Measurements from ENCODE around the gene NPC1. TPM values are rescaled to one million over a fixed set of nuclear protein-coding genes. Genes with fewer than 3 reads are reported as not detected.
A peak's percentile ranks its signal among the peaks of the same experiment; 100 is the strongest.

The NPC1 gene
- total and polyA plus RNA-seq, 8 donors: 7.6 to 219 (median 59.3) TPM

DNA sequence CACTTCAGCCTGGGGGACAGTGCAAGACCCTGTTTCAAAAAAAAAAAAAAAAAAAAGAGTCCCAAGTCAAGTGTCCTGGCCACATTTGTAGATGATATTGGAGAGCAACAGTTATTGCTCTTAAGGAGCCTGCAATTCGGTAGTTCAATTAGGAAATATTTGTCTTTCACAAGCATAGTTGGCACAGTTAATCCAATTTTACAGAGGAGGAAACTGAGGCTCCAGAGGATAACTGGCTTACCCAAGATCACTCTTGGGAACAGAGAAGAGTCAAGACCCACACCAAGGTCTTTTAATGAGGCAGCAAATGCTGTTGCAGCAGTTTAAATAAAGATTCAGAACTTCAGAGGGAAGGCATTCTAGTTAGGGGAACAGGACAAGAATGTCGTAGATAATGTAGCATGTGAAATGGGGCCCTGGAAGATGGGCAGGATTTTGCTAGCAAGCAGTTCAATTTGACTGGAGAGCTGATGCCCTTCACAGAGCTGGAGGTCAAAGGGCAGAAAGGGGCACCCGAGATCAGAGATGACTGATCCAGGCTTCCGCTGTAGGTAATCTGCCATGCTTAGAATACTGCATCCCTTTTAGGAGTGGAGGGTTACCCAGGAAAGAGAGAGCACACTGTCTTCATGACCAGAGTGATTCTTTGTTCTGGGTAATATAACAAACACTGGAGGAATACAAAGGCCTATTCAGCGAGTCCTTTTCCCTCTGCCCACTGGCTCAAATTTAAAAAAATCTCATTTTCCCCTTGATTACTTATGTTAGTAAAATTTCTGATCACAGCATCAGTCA lies 3.0 kb downstream of the NPC1 start:
- no peak for DNase-seq
- Histone ChIP-seq H3K36me3 (no peaks in the 10 kb centered on the region), H3K27me3 (no peaks in the 10 kb centered on the region), H3K27ac (peak overlapping the region in 1 of 5 donors; percentile 47), H3K4me1 (peaks cover 50 to 83% (median 69%) of the 10 kb centered on the region in 4 donors), H3K9me3 (no peaks in the 10 kb centered on the region), H3K4me3 (peak overlapping the region in 2 of 4 donors; percentile 74 to 80)
- 60 to 72% (median 62%) methylated on average over 5 of the region's 5 CpGs for WGBS, 5 donors
- TF ChIP-seq POLR2A (IDR thresholded peaks at IDR 0.05) (no peak), EP300 (IDR thresholded peaks at IDR 0.05) (no peak), POLR2AphosphoS5 (IDR thresholded peaks at IDR 0.05) (no peak)
- TF ChIP-seq, protein P1, sequence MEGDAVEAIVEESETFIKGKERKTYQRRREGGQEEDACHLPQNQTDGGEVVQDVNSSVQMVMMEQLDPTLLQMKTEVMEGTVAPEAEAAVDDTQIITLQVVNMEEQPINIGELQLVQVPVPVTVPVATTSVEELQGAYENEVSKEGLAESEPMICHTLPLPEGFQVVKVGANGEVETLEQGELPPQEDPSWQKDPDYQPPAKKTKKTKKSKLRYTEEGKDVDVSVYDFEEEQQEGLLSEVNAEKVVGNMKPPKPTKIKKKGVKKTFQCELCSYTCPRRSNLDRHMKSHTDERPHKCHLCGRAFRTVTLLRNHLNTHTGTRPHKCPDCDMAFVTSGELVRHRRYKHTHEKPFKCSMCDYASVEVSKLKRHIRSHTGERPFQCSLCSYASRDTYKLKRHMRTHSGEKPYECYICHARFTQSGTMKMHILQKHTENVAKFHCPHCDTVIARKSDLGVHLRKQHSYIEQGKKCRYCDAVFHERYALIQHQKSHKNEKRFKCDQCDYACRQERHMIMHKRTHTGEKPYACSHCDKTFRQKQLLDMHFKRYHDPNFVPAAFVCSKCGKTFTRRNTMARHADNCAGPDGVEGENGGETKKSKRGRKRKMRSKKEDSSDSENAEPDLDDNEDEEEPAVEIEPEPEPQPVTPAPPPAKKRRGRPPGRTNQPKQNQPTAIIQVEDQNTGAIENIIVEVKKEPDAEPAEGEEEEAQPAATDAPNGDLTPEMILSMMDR (IDR thresholded peaks at IDR 0.05): no peak
- intact Hi-C loops (cut with DNase I; ENCODE audit: low total_unique reads): no loop called here

DNA sequence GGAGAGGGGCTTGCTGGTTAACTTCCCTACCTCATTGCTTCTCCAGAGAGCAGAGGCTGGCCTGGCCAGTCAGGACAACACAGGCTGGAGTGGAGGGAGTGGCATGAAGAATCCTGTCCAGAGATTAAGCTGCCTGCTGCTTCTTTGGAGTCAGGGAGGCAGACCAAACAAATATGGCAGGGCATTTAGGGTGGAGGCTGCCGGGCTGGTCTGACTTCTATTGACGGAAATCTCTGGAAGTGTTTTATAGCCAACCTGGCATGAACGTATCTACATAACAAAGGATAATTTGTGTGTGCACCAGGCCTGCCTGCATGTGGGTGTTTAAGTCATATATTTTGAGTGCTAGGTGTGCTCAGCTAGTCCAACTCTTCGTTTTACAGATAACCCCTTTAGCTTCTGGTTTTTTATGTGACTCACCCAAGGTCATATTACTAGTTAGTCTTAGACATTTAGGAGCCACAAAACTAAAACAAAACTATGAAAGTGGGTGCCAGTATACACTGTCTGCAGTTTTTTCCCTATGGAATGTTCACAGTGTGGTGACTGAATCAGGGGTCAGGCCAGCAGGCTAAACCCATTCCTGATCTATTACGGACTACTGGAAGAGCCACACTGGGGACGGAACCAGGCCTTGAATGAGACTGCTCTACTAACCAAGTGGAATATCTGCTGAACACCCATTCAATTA lies 5.5 kb downstream of the NPC1 start:
- intact Hi-C loops (cut with DNase I; ENCODE audit: low total_unique reads): no loop called here
- Histone ChIP-seq H3K36me3 (peaks cover 7 to 11% (median 9%) of the 10 kb centered on the region in 4 donors), H3K9me3 (no peaks in the 10 kb centered on the region), H3K4me1 (peaks cover 46 to 80% (median 67%) of the 10 kb centered on the region in 4 donors), H3K27me3 (no peaks in the 10 kb centered on the region), H3K27ac (peak overlapping the region; percentile 16 to 65 (median 52)), H3K4me3 (no peak overlapping the region)
- WGBS, 5 donors: 37 to 63% (median 61%) methylated on average over 6 of the region's 6 CpGs
- no peak for TF ChIP-seq POLR2AphosphoS5 (IDR thresholded peaks at IDR 0.05)
- no peak for TF ChIP-seq POLR2A (IDR thresholded peaks at IDR 0.05)
- TF ChIP-seq, protein P1 (IDR thresholded peaks at IDR 0.05): no peak
- no peak for TF ChIP-seq EP300 (IDR thresholded peaks at IDR 0.05)
- peak in 1 of 2 donors; percentile 35 for DNase-seq

DNA sequence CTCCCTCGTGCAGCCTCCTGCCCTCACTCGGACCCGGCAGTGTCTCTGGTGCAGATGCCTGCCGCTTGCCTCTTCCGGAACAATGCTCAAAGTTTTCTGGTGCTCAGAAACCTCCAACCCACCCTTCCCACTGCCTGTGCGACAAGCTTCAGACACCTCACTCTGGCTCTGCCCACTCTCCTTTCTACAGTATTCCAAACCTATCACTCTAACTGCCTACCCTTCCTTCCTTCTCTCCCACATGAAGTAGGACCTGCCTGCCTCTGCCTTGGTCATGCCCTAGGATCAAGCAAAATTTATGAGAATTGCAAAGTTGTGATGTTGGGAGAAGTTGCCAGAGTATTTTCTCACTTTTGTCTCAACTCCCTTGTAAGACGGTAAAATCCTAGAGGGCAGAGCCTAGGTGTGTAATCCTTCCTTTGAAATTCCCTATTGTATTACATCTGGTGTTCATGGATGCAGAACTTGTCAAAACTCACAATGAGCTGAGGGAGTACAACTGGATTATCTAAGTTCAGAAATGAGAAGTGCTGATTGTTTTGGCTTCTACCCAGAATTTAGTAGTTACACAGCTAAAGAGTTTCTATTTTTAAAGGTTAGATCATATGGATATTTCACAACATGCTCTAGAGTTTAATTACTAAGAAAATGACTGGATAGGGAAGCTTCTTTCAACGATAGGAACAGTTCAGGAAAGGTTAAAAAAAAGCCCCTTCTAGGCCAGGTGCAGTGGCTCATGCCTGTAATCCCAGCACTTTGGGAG lies 7.2 kb downstream of the NPC1 start:
- intact Hi-C loops (cut with DNase I; ENCODE audit: low total_unique reads): no loop called here
- Histone ChIP-seq H3K4me3 (no peak overlapping the region), H3K36me3 (peaks cover 9 to 22% (median 14%) of the 10 kb centered on the region in 4 donors), H3K27me3 (no peaks in the 10 kb centered on the region), H3K9me3 (no peaks in the 10 kb centered on the region), H3K4me1 (peaks cover 45 to 77% (median 65%) of the 10 kb centered on the region in 4 donors), H3K27ac (peak overlapping the region; percentile 18 to 65 (median 52))
- no peak for TF ChIP-seq POLR2A (IDR thresholded peaks at IDR 0.05)
- TF ChIP-seq EP300 (IDR thresholded peaks at IDR 0.05): no peak
- TF ChIP-seq POLR2AphosphoS5 (IDR thresholded peaks at IDR 0.05): no peak
- TF ChIP-seq, protein P1 (IDR thresholded peaks at IDR 0.05): no peak
- WGBS, 5 donors: 70 to 83% (median 75%) methylated on average over 8 of the region's 8 CpGs
- peak in 1 of 2 donors; percentile 44 for DNase-seq

Data from stomach (tissue), 9 donors.